ES-I3 (cell line): Measurements from ENCODE around the gene ZSCAN22.
"Not testable (repeated sequence)": the region's sequence is repeated elsewhere in the genome, so short reads cannot be mapped to it uniquely, and the experiment has no call there.

Experiments
- H3K36me3 ChIP-seq: 2 replicates; pipeline ENCODE4 v1.6.1; 2013; ENCODE audit warnings: mild to moderate bottlenecking, low read length, control low read depth, moderate library complexity; ENCODE audit not compliant: insufficient read depth
- H3K4me1 ChIP-seq: 2 replicates; pipeline ENCODE4 v1.6.1; 2013; ENCODE audit warnings: mild to moderate bottlenecking, control low read depth, low read length; ENCODE audit not compliant: insufficient read depth
- H3K9ac ChIP-seq: 2 replicates; pipeline ENCODE4 v1.6.1; 2013; ENCODE audit warnings: low read depth, mild to moderate bottlenecking, low read length, moderate library complexity
- H3K9me3 ChIP-seq: 2 replicates; pipeline ENCODE4 v1.6.1; 2013; ENCODE audit warnings: mild to moderate bottlenecking, low read length, moderate library complexity; ENCODE audit not compliant: control insufficient read depth, insufficient read depth

The ZSCAN22 gene

DNA sequence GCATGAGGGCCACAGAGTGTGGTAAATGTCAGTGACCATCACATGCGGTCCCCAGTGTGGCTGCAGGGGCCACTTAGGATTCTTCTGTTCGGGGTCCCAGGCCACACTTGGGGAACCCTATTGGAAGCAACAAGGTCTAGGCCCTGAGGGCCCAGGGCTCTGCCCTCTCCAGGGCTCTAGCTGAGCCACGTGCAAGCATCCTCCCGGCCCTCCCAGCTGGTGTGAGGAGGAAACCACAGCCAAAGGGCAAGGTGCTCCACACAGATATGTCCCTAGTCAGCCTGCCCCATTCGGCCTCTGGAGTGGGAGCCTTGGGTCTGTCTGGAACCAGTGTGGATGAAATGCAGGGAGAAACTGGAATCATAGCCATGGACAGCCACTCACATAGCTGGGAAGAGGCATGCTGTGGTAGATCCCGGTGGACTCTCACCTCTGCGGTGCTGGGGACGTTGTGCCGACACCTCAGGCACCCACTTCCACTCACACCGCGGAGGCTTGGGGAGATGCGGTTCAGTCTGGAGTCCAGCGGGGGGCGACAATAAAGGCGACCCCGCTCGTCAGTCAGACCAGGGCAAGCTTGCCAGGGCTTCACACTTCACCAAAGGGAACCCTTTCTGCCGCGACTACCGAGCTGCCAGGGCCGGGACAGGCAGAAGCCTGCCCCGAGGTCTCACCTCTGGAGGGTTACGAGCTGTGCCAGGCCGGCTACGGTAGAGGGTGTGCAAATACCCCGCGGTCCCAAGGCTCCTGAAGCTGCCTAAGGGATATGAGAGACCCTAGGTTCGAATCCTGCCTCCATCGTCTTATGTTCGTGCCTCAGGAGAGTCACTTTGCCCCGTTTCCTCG is 40.0 kb downstream of the ZSCAN22 start:
- Histone ChIP-seq H3K9me3 (no peaks in the 10 kb centered on the region), H3K36me3 (no peaks in the 10 kb centered on the region), H3K4me1 (no peaks in the 10 kb centered on the region), H3K9ac (no peak overlapping the region)

DNA sequence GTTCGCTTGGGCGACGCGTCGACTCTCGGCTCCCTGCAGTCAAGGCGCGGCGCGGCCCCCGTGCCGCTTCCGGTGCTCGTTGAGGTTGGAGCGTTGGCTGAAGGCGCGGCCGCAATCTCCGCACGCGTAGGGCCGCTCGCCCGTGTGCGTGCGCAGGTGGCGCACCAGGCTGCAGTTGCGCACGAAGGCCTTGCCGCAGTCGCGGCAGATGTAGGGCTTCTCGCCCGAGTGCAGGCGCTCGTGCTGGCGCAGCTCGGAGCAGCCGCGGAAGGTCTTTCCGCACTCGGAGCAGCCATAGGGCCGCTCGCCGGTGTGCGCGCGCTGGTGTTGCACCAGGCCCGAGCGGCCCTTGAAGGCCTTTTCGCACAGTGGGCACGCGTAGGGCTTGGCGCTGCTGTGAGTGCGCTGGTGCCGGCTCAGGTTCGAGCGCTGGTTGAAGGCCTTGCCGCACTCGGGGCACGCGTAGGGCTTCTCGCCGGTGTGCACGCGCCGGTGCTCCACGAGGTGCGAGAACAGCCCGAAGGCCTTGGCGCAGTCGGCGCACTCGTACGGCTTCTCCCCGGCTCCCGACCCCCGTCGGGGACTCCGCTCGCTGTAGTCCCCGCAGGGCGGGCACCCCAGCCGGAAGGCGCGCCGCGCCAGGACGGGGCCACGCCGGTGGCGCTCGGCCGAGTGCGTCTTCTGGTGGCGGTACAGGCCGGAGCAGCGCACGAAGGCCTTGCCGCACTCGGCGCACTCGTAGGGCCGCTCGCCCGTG is 41.1 kb downstream of the ZSCAN22 start:
- Histone ChIP-seq H3K9ac (no peak overlapping the region), H3K4me1 (no peaks in the 10 kb centered on the region), H3K9me3 (no peaks in the 10 kb centered on the region), H3K36me3 (no peaks in the 10 kb centered on the region)

DNA sequence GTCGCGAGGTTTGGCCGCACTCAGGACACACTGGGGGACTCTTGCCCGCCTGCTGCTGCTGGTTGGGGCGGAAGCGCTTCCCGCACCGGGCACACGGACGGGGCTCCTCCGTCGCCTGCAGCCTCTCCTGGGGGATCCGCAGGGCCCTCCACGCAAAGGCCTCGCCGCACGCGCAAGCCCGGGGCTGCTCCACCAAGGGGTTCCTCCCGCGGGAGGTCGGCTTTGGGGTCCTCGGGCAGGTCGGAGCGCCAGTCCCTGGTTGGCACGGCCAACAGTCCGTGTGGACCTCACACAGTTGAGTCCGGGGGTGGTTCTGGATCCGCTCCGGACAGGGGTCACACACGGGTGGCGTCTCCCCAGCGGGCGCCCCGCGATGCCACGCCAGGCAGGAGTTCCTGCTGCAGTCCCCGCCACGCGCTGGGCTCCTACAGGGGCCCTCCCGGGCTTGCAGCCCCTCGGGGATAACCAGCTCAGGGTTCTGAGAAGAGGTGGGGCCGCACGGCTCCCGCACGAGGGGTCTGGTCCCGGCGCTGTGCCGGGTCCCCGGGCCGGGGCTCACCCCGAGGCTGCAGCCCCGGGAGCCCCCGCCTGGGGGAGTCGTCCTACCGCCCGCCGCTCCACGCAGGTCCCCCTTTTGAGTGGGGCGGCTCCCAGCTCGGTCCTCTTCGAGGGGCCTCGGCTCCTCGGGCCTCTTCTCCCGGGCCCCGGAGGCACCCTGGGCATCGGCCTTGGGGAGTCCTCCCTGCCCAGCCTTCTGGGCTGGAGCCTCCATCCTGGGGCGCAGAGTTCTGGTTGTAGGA is 42.0 kb downstream of the ZSCAN22 start:
- Histone ChIP-seq H3K9ac (no peak overlapping the region), H3K4me1 (no peaks in the 10 kb centered on the region), H3K9me3 (no peaks in the 10 kb centered on the region), H3K36me3 (no peaks in the 10 kb centered on the region)

DNA sequence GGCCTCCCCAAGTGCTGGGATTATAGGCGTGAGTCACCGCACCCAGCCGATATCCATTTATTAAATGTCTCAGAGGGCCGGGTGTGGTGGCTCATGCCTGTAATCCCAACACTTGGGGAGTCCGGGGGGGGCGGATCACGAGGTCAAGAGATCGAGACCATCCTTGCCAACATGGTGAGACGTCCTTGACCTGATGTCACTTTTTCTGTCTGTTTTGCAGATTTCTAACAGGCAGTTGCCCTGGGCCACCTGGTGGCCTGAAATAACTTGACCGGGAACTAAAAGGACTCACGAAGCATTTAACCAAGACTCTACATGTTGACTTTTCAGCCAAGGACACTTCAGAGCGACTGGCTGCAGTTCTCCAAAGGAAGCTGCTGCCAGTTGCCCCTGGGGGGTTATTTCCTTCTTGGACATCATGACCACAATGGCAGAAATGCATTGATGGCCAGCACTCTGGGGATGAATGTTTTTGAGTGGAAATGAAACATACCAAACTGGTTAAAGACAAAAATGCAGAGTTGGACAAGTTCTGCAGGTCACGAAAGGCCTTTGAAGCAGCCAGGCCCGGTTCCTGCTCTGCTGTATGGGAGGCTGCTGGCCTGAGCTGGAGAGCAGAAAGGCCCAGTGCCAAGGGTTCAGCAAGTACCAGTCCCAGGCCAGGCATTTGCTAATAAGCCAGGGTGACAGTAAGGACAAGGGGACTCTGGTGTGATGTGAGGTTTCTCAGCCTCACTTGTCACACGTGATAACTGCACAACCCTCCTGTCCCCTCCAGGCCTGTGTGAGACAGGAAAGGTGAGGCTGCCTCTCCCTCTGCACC is 45.7 kb downstream of the ZSCAN22 start:
- no peaks in the 10 kb centered on the region for H3K36me3 ChIP-seq
- no peaks in the 10 kb centered on the region for H3K9me3 ChIP-seq
- H3K4me1 ChIP-seq, result no peaks in the 10 kb centered on the region
- no peak overlapping the region for H3K9ac ChIP-seq

DNA sequence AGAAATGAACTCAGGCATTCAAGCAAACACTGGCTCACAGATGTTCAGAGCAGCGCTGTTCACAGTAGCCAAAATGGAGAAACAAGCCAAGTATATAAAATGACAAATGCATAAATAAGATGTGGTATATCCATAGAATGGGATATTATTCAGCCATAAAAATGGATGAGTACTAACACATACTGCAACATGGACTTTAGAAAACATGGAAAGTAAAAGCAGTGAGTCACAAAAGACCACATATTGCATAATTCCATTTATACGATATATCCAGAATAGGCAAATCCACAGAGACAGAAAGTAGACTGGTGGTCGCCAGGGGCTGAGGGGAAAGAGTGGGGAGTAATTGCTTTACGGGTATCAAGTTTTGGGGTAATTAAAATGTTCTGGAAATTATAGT is 47.4 kb downstream of the ZSCAN22 start:
- no peak overlapping the region for H3K9ac ChIP-seq
- no peaks in the 10 kb centered on the region for H3K4me1 ChIP-seq
- H3K9me3 ChIP-seq, result no peaks in the 10 kb centered on the region
- no peaks in the 10 kb centered on the region for H3K36me3 ChIP-seq

DNA sequence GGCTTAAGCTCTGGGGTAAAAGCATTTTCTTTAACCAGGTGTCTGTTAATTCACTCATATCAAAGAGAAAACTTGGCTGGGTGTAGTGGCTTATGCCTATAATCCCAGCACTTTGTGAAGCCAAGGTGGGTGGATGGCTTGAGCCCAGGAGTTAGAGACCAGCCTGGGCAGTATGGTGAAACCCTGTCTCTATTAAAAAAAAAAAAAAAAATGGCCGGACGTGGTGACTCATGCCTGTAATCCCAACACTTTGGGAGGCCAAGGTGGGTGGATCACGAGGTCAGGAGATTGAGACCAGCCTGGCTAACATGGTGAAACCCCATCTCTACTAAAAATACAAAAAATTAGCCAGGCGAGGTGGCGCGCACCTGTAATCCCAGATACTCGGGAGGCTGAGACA is 49.9 kb downstream of the ZSCAN22 start:
- not testable (repeated sequence) for H3K9me3 ChIP-seq, H3K36me3 ChIP-seq, H3K4me1 ChIP-seq, H3K9ac ChIP-seq

DNA sequence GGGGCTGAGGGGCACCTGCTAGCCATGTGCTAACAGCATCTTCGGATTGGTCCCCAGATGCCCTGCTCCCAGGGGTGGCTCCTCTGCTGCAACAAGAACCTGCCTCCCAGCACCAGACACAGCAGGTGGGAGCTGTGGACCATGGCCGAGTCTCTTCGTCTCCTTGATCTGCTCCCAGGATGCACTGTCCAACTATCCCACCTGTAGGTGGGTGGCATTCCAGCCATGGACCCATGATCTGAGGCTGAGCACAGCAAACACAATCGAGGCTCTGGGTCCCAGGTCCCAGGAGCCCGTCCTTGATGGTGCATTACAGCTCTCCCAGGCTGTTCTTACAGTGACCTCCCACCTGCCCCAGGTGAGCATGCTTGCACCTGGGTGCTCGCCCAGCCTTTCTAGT is 52.5 kb downstream of the ZSCAN22 start:
- Histone ChIP-seq H3K4me1 (no peaks in the 10 kb centered on the region), H3K9ac (no peak overlapping the region), H3K9me3 (no peaks in the 10 kb centered on the region), H3K36me3 (no peaks in the 10 kb centered on the region)

DNA sequence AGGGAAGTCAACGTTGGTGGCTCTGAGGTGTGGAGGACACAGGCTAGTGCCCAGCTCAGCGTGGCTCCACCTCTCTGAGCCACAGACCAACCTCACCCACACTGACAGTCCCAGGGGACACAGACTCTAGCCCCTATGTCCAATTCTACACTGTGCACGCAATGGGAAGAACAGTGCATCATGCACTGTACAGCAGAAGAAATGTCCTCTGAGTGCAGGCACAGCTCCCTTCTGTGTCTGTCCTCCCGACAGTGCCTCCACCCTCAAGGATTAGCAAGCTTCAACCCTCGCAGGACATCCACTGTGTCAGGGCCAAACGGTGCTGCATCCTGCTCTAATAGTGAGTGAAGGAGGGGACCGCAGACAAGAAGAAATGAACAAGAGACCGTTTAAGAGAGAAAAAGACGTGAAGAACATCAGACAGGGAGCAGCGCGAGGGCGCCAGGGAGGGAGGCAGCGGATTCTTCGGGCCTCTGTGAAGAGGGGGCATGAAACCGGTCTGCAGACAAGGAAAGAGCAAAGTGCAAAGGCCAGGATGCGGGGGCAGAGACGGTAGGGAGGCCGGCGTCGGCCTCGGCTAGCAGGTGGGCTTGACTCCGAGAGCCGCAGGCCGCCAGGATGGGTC is 53.4 kb downstream of the ZSCAN22 start:
- H3K36me3 ChIP-seq, result no peaks in the 10 kb centered on the region
- no peaks in the 10 kb centered on the region for H3K4me1 ChIP-seq
- no peaks in the 10 kb centered on the region for H3K9me3 ChIP-seq
- peak overlapping the region; percentile 95 for H3K9ac ChIP-seq

DNA sequence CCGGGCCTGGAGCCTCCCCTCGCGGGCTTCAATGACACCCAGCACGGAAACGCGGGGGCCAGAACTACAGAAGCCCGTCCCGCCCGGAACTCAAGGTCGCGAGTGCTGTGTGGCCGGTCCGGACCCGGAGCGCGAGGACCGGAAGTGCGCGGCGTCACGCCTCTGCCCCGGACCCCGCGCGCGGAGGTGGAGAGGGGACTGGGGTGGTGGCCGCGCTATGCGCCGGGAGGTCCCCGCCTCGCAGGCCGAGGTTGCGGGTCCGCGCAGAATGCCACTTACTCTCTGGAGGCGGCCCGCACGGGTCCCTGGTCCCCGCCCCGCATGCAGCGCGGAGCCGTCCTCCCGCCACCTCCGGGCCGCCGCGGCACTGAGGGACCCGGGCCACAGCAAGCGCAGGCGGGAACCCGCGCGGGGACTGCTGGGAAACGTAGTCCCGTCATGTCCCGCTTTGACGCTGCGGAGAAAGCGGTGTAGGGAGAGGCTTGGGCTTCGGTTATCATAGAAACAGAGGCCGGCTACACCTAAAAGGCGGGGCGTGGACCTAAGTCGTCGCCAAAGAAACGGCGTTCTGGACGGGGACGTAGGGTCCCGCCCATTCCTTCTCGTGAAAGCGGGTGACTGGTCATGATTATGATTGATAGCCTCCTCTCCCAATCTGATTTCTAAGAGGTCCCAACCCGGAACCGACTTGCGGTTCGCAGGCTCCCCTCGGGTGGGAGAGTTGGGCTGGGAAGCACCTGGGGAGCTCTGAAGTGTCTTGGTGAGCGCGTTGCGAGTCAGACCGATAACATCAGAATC is 54.1 kb downstream of the ZSCAN22 start, which contains the start of gene ZNF837:
Gene ZNF837, minus strand, starts transcription at position 369 of the 798 bp plus-strand sequence. CDS start 11,698 bp downstream, outside the sequence.
- peak within 1 kb of the TSS; percentile 95 for H3K9ac ChIP-seq
- H3K4me1 ChIP-seq, result peaks cover 7% of the 10 kb centered on the region; the same call in 1 of the 2 replicates
- H3K9me3 ChIP-seq, result no peaks in the 10 kb centered on the region
- no peaks in the 10 kb centered on the region for H3K36me3 ChIP-seq

DNA sequence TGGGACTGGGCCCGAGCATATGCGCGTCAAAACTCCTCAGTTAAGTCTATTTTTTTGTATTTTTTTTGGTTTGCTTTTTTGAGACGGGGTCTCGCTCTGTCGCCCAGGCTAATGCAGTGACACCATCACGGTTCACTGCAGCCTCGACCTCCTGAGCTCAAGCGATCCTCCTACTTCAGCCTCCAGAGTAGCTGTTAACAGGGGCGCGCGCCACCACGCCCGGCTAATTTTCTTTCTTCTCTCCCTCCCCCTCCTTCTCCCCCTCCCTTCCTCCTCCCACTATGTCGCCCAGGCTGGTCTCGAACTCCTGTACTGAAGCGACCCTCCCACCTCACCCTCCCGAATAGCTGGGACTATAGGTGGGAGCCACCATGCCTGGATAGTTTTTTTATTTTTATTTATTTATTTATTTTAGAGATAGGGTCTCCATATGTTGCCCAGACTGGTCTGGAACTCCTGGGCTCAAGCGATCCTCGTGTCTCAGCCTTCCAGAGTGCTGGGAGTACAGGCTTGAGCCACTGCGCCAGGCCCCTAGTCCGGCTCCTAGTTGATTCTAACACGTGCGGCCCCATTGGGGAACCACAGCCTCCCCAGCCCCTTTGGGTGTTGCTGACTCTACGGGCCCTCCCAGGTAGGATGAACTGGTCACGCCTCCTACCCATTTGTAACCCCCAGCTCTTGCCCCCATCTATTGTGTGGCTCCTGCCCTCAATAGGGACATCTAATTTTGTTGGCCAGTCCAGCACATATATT is 54.8 kb downstream of the ZSCAN22 start:
- Histone ChIP-seq H3K4me1 (peaks cover 7% of the 10 kb centered on the region; the same call in 1 of the 2 replicates), H3K9me3 (no peaks in the 10 kb centered on the region), H3K9ac (peak overlapping the region; percentile 95), H3K36me3 (no peaks in the 10 kb centered on the region)

DNA sequence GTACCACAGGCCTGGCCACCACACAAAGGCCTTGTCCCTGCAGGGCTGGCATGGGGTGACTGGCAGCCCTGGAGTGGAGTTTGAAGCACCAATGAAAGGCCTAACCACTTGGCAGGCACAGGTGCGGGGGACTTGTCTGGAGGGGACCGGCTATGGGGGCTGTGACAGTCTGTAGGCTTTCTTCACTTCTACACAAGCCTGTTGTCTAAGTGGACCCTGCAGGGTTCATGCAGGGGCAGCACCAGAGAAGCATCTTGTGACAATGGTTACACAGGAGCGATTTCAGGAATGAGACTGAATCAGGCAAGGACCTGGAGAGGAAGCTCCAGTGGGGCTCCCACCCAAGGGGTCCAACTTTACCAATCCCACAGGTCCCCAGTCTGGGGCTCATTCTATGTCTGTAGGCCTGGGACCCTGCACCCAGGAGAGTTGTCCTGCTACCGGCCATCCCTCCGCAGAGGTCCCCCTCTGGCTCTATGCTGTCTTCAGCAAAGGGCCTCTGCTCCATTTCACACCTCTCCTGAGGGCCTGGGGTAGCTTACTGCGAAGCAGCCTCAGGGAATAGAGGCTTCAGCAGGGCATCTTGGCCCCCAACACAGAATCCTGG is 56.3 kb downstream of the ZSCAN22 start:
- peaks cover 2% of the 10 kb centered on the region for H3K36me3 ChIP-seq
- no peak overlapping the region for H3K9ac ChIP-seq
- H3K9me3 ChIP-seq, result no peaks in the 10 kb centered on the region
- peaks cover 7% of the 10 kb centered on the region; the same call in 1 of the 2 replicates for H3K4me1 ChIP-seq

DNA sequence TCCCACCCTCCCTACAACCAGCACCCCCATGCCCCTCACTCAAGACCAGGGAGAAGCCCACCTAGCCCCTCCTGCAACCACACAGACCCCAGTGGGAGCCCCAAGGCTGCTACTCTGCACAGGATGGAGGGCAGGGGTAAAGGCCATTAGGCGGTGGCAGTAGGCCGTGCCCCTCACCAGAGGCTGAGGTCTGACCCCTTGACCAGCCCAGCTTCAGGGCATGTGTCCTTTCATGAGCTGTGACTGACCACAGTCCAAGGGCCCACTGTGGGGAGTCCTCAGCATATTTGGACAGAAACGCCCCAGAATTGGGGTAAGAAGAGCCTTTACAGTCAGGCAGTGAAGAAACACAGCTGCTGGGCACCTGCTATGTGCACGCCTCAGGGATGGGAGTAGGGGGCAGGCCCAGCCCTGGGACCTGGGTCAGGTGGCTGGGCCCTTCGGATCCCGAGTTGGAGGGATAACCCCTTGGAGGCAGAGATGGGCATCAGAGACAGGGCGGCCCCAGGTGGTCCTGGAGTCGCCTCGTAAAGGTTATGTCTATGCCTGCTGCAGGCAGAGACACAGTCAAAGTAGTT is 58.6 kb downstream of the ZSCAN22 start:
- H3K9me3 ChIP-seq, result no peaks in the 10 kb centered on the region
- peak overlapping the region; percentile 90 for H3K9ac ChIP-seq
- peaks cover 15% of the 10 kb centered on the region for H3K36me3 ChIP-seq
- peaks cover 7% of the 10 kb centered on the region; the same call in 1 of the 2 replicates for H3K4me1 ChIP-seq
